ENCODE data around the gene CFAP20DC. TPM values are rescaled to one million over a fixed set of nuclear protein-coding genes. Genes with fewer than 3 reads are reported as not detected.

The CFAP20DC gene
- total and polyA plus RNA-seq, 9 donors, result 1.2 to 2.5 (median 1.9) TPM

- H3K27ac ChIP-seq (ENCODE audit: low read length), result no peak overlapping the region
- no peak overlapping the region for H3K4me3 ChIP-seq (ENCODE audit: low read length)
- H3K36me3 ChIP-seq (ENCODE audit: control insufficient read depth, insufficient read depth, low read length), result no peaks in the 10 kb centered on the region
- peaks cover 2% of the 10 kb centered on the region for H3K27me3 ChIP-seq (ENCODE audit: control insufficient read depth, insufficient read depth, low read length)
- no peaks in the 10 kb centered on the region for H3K9me3 ChIP-seq (replicated peaks; ENCODE audit: control insufficient read depth, low read depth, low read length)
- H3K4me1 ChIP-seq (ENCODE audit: control insufficient read depth, insufficient read depth, low read length), result no peaks in the 10 kb centered on the region
- WGBS (ENCODE audit: insufficient coverage), result no CpG with 5 or more reads among the region's 4 CpGs
- DNase-seq, result no peak
Observed at GRCh38 chr3:58794750-58795149, 255.1 kb downstream of the CFAP20DC start.

GRCh38 chr3:58793938-58794337 is 255.9 kb downstream of the CFAP20DC start:
- WGBS (ENCODE audit: insufficient coverage), result 100% methylated on average over 3 of the region's 3 CpGs
- no peaks in the 10 kb centered on the region for H3K9me3 ChIP-seq (replicated peaks; ENCODE audit: control insufficient read depth, low read depth, low read length)
- no peak overlapping the region for H3K4me3 ChIP-seq (ENCODE audit: low read length)

GRCh38 chr3:58792921-58793451 is 256.8 kb downstream of the CFAP20DC start:
- H3K27me3 ChIP-seq (ENCODE audit: control insufficient read depth, insufficient read depth, low read length), result peaks cover 2% of the 10 kb centered on the region
- DNase-seq, result no peak
- no peak overlapping the region for H3K27ac ChIP-seq (ENCODE audit: low read length)
- H3K4me3 ChIP-seq (ENCODE audit: low read length), result no peak overlapping the region
- no peaks in the 10 kb centered on the region for H3K36me3 ChIP-seq (ENCODE audit: control insufficient read depth, insufficient read depth, low read length)
- no peaks in the 10 kb centered on the region for H3K4me1 ChIP-seq (ENCODE audit: control insufficient read depth, insufficient read depth, low read length)
- no peaks in the 10 kb centered on the region for H3K9me3 ChIP-seq (replicated peaks; ENCODE audit: control insufficient read depth, low read depth, low read length)
- WGBS (ENCODE audit: insufficient coverage), result no CpG with 5 or more reads among the region's 2 CpGs

More at GRCh38 chr3:58793938-58794337, 255.9 kb downstream of the CFAP20DC start:
- no peak for DNase-seq
- H3K4me1 ChIP-seq (ENCODE audit: control insufficient read depth, insufficient read depth, low read length), result no peaks in the 10 kb centered on the region
- H3K27me3 ChIP-seq (ENCODE audit: control insufficient read depth, insufficient read depth, low read length), result peaks cover 2% of the 10 kb centered on the region
- no peak overlapping the region for H3K27ac ChIP-seq (ENCODE audit: low read length)
- no peaks in the 10 kb centered on the region for H3K36me3 ChIP-seq (ENCODE audit: control insufficient read depth, insufficient read depth, low read length)

GRCh38 chr3:58789385-58789784 is 260.4 kb downstream of the CFAP20DC start:
- Histone ChIP-seq H3K9me3 (replicated peaks; ENCODE audit: control insufficient read depth, low read depth, low read length) (no peaks in the 10 kb centered on the region), H3K27me3 (ENCODE audit: control insufficient read depth, insufficient read depth, low read length) (no peaks in the 10 kb centered on the region), H3K36me3 (ENCODE audit: control insufficient read depth, insufficient read depth, low read length) (no peaks in the 10 kb centered on the region), H3K4me3 (ENCODE audit: low read length) (no peak overlapping the region), H3K27ac (ENCODE audit: low read length) (no peak overlapping the region), H3K4me1 (ENCODE audit: control insufficient read depth, insufficient read depth, low read length) (no peaks in the 10 kb centered on the region)
- no peak for DNase-seq

GRCh38 chr3:58784888-58785287 is 264.9 kb downstream of the CFAP20DC start:
- no peak for DNase-seq
- no CpG with 5 or more reads among the region's 6 CpGs for WGBS (ENCODE audit: insufficient coverage)
- H3K4me1 ChIP-seq (ENCODE audit: control insufficient read depth, insufficient read depth, low read length), result no peaks in the 10 kb centered on the region
- no peak overlapping the region for H3K27ac ChIP-seq (ENCODE audit: low read length)
- H3K4me3 ChIP-seq (ENCODE audit: low read length), result no peak overlapping the region
- H3K36me3 ChIP-seq (ENCODE audit: control insufficient read depth, insufficient read depth, low read length), result no peaks in the 10 kb centered on the region
- peaks cover 2% of the 10 kb centered on the region for H3K9me3 ChIP-seq (replicated peaks; ENCODE audit: control insufficient read depth, low read depth, low read length)
- H3K27me3 ChIP-seq (ENCODE audit: control insufficient read depth, insufficient read depth, low read length), result no peaks in the 10 kb centered on the region

GRCh38 chr3:58784425-58784824 is 265.4 kb downstream of the CFAP20DC start:
- H3K36me3 ChIP-seq (ENCODE audit: control insufficient read depth, insufficient read depth, low read length), result no peaks in the 10 kb centered on the region
- H3K4me1 ChIP-seq (ENCODE audit: control insufficient read depth, insufficient read depth, low read length), result no peaks in the 10 kb centered on the region
- DNase-seq, result no peak
- WGBS (ENCODE audit: insufficient coverage), result no CpG with 5 or more reads among the region's 4 CpGs
- no peak overlapping the region for H3K27ac ChIP-seq (ENCODE audit: low read length)
- H3K9me3 ChIP-seq (replicated peaks; ENCODE audit: control insufficient read depth, low read depth, low read length), result peaks cover 6% of the 10 kb centered on the region
- H3K4me3 ChIP-seq (ENCODE audit: low read length), result no peak overlapping the region
- H3K27me3 ChIP-seq (ENCODE audit: control insufficient read depth, insufficient read depth, low read length), result no peaks in the 10 kb centered on the region

- Histone ChIP-seq H3K27ac (ENCODE audit: low read length) (no peak overlapping the region), H3K9me3 (replicated peaks; ENCODE audit: control insufficient read depth, low read depth, low read length) (peaks cover 10% of the 10 kb centered on the region), H3K36me3 (ENCODE audit: control insufficient read depth, insufficient read depth, low read length) (no peaks in the 10 kb centered on the region), H3K4me1 (ENCODE audit: control insufficient read depth, insufficient read depth, low read length) (no peaks in the 10 kb centered on the region), H3K27me3 (ENCODE audit: control insufficient read depth, insufficient read depth, low read length) (no peaks in the 10 kb centered on the region), H3K4me3 (ENCODE audit: low read length) (no peak overlapping the region)
- WGBS (ENCODE audit: insufficient coverage), result 67% methylated on average over 1 of the region's 2 CpGs
- DNase-seq, result no peak
Observed at GRCh38 chr3:58783845-58784244, 266.0 kb downstream of the CFAP20DC start.

- Histone ChIP-seq H3K4me1 (ENCODE audit: control insufficient read depth, insufficient read depth, low read length) (no peaks in the 10 kb centered on the region), H3K27me3 (ENCODE audit: control insufficient read depth, insufficient read depth, low read length) (no peaks in the 10 kb centered on the region), H3K4me3 (ENCODE audit: low read length) (no peak overlapping the region), H3K27ac (ENCODE audit: low read length) (no peak overlapping the region), H3K36me3 (ENCODE audit: control insufficient read depth, insufficient read depth, low read length) (no peaks in the 10 kb centered on the region), H3K9me3 (replicated peaks; ENCODE audit: control insufficient read depth, low read depth, low read length) (peaks cover 13% of the 10 kb centered on the region)
- no peak for DNase-seq
Observed at GRCh38 chr3:58779934-58780333, 269.9 kb downstream of the CFAP20DC start.

GRCh38 chr3:58776231-58776630 is 273.6 kb downstream of the CFAP20DC start:
- DNase-seq, result no peak
- no peak overlapping the region for H3K27ac ChIP-seq (ENCODE audit: low read length)
- no peak overlapping the region for H3K4me3 ChIP-seq (ENCODE audit: low read length)
- WGBS (ENCODE audit: insufficient coverage), result 48% methylated on average over 2 of the region's 2 CpGs
- no peaks in the 10 kb centered on the region for H3K36me3 ChIP-seq (ENCODE audit: control insufficient read depth, insufficient read depth, low read length)
- H3K9me3 ChIP-seq (replicated peaks; ENCODE audit: control insufficient read depth, low read depth, low read length), result peaks cover 13% of the 10 kb centered on the region
- H3K27me3 ChIP-seq (ENCODE audit: control insufficient read depth, insufficient read depth, low read length), result no peaks in the 10 kb centered on the region
- H3K4me1 ChIP-seq (ENCODE audit: control insufficient read depth, insufficient read depth, low read length), result no peaks in the 10 kb centered on the region

- Histone ChIP-seq H3K27me3 (ENCODE audit: control insufficient read depth, insufficient read depth, low read length) (no peaks in the 10 kb centered on the region), H3K27ac (ENCODE audit: low read length) (no peak overlapping the region), H3K4me1 (ENCODE audit: control insufficient read depth, insufficient read depth, low read length) (no peaks in the 10 kb centered on the region), H3K4me3 (ENCODE audit: low read length) (no peak overlapping the region), H3K9me3 (replicated peaks; ENCODE audit: control insufficient read depth, low read depth, low read length) (no peaks in the 10 kb centered on the region), H3K36me3 (ENCODE audit: control insufficient read depth, insufficient read depth, low read length) (no peaks in the 10 kb centered on the region)
- DNase-seq, result no peak
Observed at GRCh38 chr3:58772462-58772861, 277.4 kb downstream of the CFAP20DC start.

- WGBS (ENCODE audit: insufficient coverage), result no CpG with 5 or more reads among the region's 4 CpGs
- peak; percentile 2 for DNase-seq
- H3K27me3 ChIP-seq (ENCODE audit: control insufficient read depth, insufficient read depth, low read length), result no peaks in the 10 kb centered on the region
- no peak overlapping the region for H3K4me3 ChIP-seq (ENCODE audit: low read length)
- no peaks in the 10 kb centered on the region for H3K4me1 ChIP-seq (ENCODE audit: control insufficient read depth, insufficient read depth, low read length)
- peaks cover 4% of the 10 kb centered on the region for H3K9me3 ChIP-seq (replicated peaks; ENCODE audit: control insufficient read depth, low read depth, low read length)
- H3K27ac ChIP-seq (ENCODE audit: low read length), result no peak overlapping the region
- H3K36me3 ChIP-seq (ENCODE audit: control insufficient read depth, insufficient read depth, low read length), result no peaks in the 10 kb centered on the region
Observed at GRCh38 chr3:58769065-58769464, 280.8 kb downstream of the CFAP20DC start.

Measured in muscle of leg (tissue), 11 donors.